ENCODE measurements around the gene NNMT.

The NNMT gene

DNA sequence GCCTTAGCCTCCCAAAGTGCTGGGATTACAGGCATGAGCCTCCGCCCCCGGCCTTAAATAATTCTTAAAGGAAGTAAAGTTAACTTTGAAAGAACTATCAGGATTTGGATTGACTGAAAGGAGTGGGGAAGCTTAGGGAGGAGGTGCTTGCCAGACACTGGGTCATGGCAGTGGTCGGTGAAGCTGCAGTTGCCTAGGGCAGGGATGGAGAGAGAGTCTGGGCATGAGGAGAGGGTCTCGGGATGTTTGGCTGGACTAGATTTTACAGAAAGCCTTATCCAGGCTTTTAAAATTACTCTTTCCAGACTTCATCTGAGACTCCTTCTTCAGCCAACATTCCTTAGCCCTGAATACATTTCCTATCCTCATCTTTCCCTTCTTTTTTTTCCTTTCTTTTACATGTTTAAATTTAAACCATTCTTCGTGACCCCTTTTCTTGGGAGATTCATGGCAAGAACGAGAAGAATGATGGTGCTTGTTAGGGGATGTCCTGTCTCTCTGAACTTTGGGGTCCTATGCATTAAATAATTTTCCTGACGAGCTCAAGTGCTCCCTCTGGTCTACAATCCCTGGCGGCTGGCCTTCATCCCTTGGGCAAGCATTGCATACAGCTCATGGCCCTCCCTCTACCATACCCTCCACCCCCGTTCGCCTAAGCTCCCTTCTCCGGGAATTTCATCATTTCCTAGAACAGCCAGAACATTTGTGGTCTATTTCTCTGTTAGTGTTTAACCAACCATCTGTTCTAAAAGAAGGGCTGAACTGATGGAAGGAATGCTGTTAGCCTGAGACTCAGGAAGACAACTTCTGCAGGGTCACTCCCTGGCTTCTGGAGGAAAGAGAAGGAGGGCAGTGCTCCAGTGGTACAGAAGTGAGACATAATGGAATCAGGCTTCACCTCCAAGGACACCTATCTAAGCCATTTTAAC, at the start of gene NNMT:
NNMT (plus strand) TSS at position 724 of the 929 bp plus-strand sequence; CDS start at position 882, 158 bp downstream.
- H3K9me3 ChIP-seq (ENCODE audit: control insufficient read depth in 1 of 2, low read length in 2 of 2), result no peaks in the 10 kb centered on the region
- peaks cover 0 to 26% of the 10 kb centered on the region in 2 donors for H3K36me3 ChIP-seq (ENCODE audit: control insufficient read depth in 1 of 2, insufficient read depth in 2 of 2, low read length in 2 of 2)
- peaks cover 0 to 5% of the 10 kb centered on the region in 2 donors for H3K4me1 ChIP-seq (ENCODE audit: control insufficient read depth in 1 of 2, insufficient read depth in 2 of 2, low read length in 2 of 2)
- peak within 1 kb of the TSS; percentile 87 for H3K27ac ChIP-seq (ENCODE audit: low read length)
- no peaks in the 10 kb centered on the region for H3K27me3 ChIP-seq (ENCODE audit: low read depth, low read length)
- H3K4me3 ChIP-seq (ENCODE audit: low read depth in 1 of 2, low read length in 2 of 2), result peak within 1 kb of the TSS; percentile 46 to 55

DNA sequence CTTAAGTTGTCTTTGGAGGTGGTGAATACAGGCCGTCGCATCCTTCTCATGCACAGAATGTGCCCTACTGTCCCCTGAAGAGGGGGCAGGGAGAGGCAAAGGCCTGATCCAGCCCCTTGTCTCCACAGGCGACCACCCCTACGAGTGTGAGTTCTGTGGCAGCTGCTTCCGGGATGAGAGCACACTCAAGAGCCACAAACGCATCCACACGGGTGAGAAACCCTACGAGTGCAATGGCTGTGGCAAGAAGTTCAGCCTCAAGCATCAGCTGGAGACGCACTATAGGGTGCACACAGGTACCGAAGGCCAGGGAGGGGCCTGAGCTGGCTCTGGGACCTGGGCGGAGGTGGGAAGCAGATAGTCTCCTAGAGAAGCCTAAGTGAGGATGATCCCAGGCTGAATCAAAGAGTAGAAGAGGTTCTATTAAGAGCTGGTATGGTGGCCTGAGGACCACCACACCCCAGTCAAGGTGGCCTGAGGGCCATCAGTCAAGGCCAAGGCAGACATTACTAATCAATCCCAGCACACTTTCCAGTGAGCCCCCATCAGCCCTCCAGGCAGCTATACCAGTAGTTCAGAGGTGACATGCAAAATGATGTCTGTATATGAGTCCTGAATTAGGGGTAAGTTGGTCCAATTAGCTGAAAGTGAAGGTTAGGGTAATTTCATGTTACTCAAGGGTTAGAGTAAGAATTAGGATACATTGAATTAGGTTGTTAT, 49.0 kb upstream of the NNMT start:
- Histone ChIP-seq H3K36me3 (ENCODE audit: control insufficient read depth in 1 of 2, insufficient read depth in 2 of 2, low read length in 2 of 2) (peaks cover 9 to 55% of the 10 kb centered on the region in 2 donors), H3K27ac (ENCODE audit: low read length) (no peak overlapping the region), H3K4me3 (ENCODE audit: low read depth in 1 of 2, low read length in 2 of 2) (no peak overlapping the region), H3K27me3 (ENCODE audit: low read depth, low read length) (no peaks in the 10 kb centered on the region), H3K9me3 (ENCODE audit: control insufficient read depth in 1 of 2, low read length in 2 of 2) (no peaks in the 10 kb centered on the region), H3K4me1 (ENCODE audit: control insufficient read depth in 1 of 2, insufficient read depth in 2 of 2, low read length in 2 of 2) (peaks cover 0 to 15% of the 10 kb centered on the region in 2 donors)

- no peak overlapping the region for H3K27ac ChIP-seq (ENCODE audit: low read length)
- peaks cover 9 to 57% of the 10 kb centered on the region in 2 donors for H3K36me3 ChIP-seq (ENCODE audit: control insufficient read depth in 1 of 2, insufficient read depth in 2 of 2, low read length in 2 of 2)
- H3K9me3 ChIP-seq (ENCODE audit: control insufficient read depth in 1 of 2, low read length in 2 of 2), result no peaks in the 10 kb centered on the region
- no peaks in the 10 kb centered on the region for H3K27me3 ChIP-seq (ENCODE audit: low read depth, low read length)
- no peaks in the 10 kb centered on the region for H3K4me1 ChIP-seq (ENCODE audit: control insufficient read depth in 1 of 2, insufficient read depth in 2 of 2, low read length in 2 of 2)
- H3K4me3 ChIP-seq (ENCODE audit: low read depth in 1 of 2, low read length in 2 of 2), result no peak overlapping the region
These were observed 46.0 kb upstream of the NNMT start for GRCh38 chr11:114250180-114250579.

DNA sequence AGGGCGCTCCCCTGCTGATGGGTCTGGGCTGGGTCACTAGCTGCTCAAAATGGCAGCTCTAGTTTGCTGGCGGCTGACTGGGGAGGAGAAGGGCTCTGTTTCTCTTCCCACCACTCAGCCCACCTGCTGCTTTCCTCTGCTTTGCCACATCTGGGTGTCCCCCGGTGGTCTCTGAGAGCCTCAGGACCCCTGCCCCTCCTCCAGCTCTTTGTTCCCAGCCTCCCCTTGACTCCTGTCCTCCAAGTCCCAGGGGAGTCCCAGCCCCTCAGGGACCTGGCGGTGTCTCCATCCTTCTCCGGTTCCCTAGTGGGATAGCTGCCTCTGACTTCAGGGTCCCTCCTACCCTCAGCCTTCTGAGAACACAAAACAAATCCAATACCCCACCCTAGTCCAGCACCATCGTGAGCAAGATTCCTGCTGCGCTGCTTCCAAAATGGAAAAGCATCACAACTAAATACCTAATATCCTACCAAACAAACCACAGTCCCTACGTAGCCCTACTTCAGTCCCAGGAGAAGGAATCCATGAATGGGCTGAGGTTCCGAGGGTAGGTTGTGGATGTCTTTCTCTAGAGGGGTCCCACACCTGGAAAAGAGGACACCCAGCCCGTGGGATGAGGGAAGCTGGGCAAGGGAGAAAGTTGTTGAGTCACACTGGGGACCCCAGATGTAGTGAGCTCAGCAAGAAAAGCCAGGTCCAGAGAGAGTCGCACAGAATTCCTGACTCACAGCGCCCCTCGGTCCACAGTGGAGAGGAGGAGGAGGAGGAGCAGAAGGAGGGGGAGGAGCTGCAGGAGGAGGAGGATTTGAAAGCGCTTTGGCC, 45.0 kb upstream of the NNMT start:
- peaks cover 9 to 49% of the 10 kb centered on the region in 2 donors for H3K36me3 ChIP-seq (ENCODE audit: control insufficient read depth in 1 of 2, insufficient read depth in 2 of 2, low read length in 2 of 2)
- H3K4me3 ChIP-seq (ENCODE audit: low read depth in 1 of 2, low read length in 2 of 2), result no peak overlapping the region
- H3K27ac ChIP-seq (ENCODE audit: low read length), result no peak overlapping the region
- no peaks in the 10 kb centered on the region for H3K27me3 ChIP-seq (ENCODE audit: low read depth, low read length)
- H3K9me3 ChIP-seq (ENCODE audit: control insufficient read depth in 1 of 2, low read length in 2 of 2), result no peaks in the 10 kb centered on the region
- no peaks in the 10 kb centered on the region for H3K4me1 ChIP-seq (ENCODE audit: control insufficient read depth in 1 of 2, insufficient read depth in 2 of 2, low read length in 2 of 2)

DNA sequence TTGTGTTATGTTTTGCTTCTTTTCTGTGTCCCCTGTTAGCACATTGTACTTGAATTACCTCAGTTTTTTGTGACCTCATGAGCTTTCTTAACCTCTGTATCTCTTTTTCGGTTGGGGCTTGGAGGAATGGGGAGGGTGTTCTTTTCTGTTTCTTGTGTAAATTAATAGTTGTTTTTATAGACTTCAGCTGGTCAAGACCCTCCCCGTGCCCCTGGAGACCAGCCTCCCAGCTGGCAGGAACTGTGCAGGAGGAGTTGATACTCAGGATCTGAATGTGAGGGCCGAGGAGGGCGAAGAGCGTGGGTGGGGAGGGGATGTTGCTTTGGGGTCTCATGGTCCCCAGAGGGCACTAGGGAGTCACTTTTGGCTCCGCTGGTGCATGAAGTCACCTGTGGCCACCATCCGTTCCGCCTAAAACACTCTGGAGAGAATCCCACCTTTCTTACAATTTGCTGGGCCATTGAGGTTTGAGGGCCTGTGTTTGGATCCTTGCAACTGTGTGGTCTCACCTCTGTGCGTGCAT, 44.3 kb upstream of the NNMT start:
- Histone ChIP-seq H3K4me3 (ENCODE audit: low read depth in 1 of 2, low read length in 2 of 2) (no peak overlapping the region), H3K27ac (ENCODE audit: low read length) (no peak overlapping the region), H3K36me3 (ENCODE audit: control insufficient read depth in 1 of 2, insufficient read depth in 2 of 2, low read length in 2 of 2) (peaks cover 9 to 48% of the 10 kb centered on the region in 2 donors), H3K4me1 (ENCODE audit: control insufficient read depth in 1 of 2, insufficient read depth in 2 of 2, low read length in 2 of 2) (peaks cover 0 to 2% of the 10 kb centered on the region in 2 donors), H3K27me3 (ENCODE audit: low read depth, low read length) (no peaks in the 10 kb centered on the region), H3K9me3 (ENCODE audit: control insufficient read depth in 1 of 2, low read length in 2 of 2) (no peaks in the 10 kb centered on the region)

GRCh38 chr11:114252767-114253166, 43.4 kb upstream of the NNMT start:
- Histone ChIP-seq H3K9me3 (ENCODE audit: control insufficient read depth in 1 of 2, low read length in 2 of 2) (no peaks in the 10 kb centered on the region), H3K27me3 (ENCODE audit: low read depth, low read length) (no peaks in the 10 kb centered on the region), H3K27ac (ENCODE audit: low read length) (no peak overlapping the region), H3K4me1 (ENCODE audit: control insufficient read depth in 1 of 2, insufficient read depth in 2 of 2, low read length in 2 of 2) (peaks cover 0 to 9% of the 10 kb centered on the region in 2 donors), H3K36me3 (ENCODE audit: control insufficient read depth in 1 of 2, insufficient read depth in 2 of 2, low read length in 2 of 2) (peaks cover 9 to 41% of the 10 kb centered on the region in 2 donors), H3K4me3 (ENCODE audit: low read depth in 1 of 2, low read length in 2 of 2) (no peak overlapping the region)

- no peak overlapping the region for H3K27ac ChIP-seq (ENCODE audit: low read length)
- H3K36me3 ChIP-seq (ENCODE audit: control insufficient read depth in 1 of 2, insufficient read depth in 2 of 2, low read length in 2 of 2), result peaks cover 9 to 36% of the 10 kb centered on the region in 2 donors
- H3K9me3 ChIP-seq (ENCODE audit: control insufficient read depth in 1 of 2, low read length in 2 of 2), result no peaks in the 10 kb centered on the region
- no peak overlapping the region for H3K4me3 ChIP-seq (ENCODE audit: low read depth in 1 of 2, low read length in 2 of 2)
- H3K4me1 ChIP-seq (ENCODE audit: control insufficient read depth in 1 of 2, insufficient read depth in 2 of 2, low read length in 2 of 2), result peaks cover 0 to 19% of the 10 kb centered on the region in 2 donors
- H3K27me3 ChIP-seq (ENCODE audit: low read depth, low read length), result no peaks in the 10 kb centered on the region
These were observed 42.4 kb upstream of the NNMT start for GRCh38 chr11:114253771-114254170.

- Histone ChIP-seq H3K36me3 (ENCODE audit: control insufficient read depth in 1 of 2, insufficient read depth in 2 of 2, low read length in 2 of 2) (peaks cover 9 to 36% of the 10 kb centered on the region in 2 donors), H3K27me3 (ENCODE audit: low read depth, low read length) (no peaks in the 10 kb centered on the region), H3K27ac (ENCODE audit: low read length) (no peak overlapping the region), H3K9me3 (ENCODE audit: control insufficient read depth in 1 of 2, low read length in 2 of 2) (no peaks in the 10 kb centered on the region), H3K4me3 (ENCODE audit: low read depth in 1 of 2, low read length in 2 of 2) (no peak overlapping the region), H3K4me1 (ENCODE audit: control insufficient read depth in 1 of 2, insufficient read depth in 2 of 2, low read length in 2 of 2) (peaks cover 0 to 24% of the 10 kb centered on the region in 2 donors)
These were observed 41.5 kb upstream of the NNMT start for GRCh38 chr11:114254571-114255146.

GRCh38 chr11:114255289-114255688, 40.9 kb upstream of the NNMT start:
- H3K4me3 ChIP-seq (ENCODE audit: low read depth in 1 of 2, low read length in 2 of 2), result no peak overlapping the region
- H3K27ac ChIP-seq (ENCODE audit: low read length), result no peak overlapping the region
- peaks cover 4 to 28% of the 10 kb centered on the region in 2 donors for H3K4me1 ChIP-seq (ENCODE audit: control insufficient read depth in 1 of 2, insufficient read depth in 2 of 2, low read length in 2 of 2)
- H3K27me3 ChIP-seq (ENCODE audit: low read depth, low read length), result no peaks in the 10 kb centered on the region
- H3K9me3 ChIP-seq (ENCODE audit: control insufficient read depth in 1 of 2, low read length in 2 of 2), result no peaks in the 10 kb centered on the region
- H3K36me3 ChIP-seq (ENCODE audit: control insufficient read depth in 1 of 2, insufficient read depth in 2 of 2, low read length in 2 of 2), result peaks cover 4 to 33% of the 10 kb centered on the region in 2 donors

DNA sequence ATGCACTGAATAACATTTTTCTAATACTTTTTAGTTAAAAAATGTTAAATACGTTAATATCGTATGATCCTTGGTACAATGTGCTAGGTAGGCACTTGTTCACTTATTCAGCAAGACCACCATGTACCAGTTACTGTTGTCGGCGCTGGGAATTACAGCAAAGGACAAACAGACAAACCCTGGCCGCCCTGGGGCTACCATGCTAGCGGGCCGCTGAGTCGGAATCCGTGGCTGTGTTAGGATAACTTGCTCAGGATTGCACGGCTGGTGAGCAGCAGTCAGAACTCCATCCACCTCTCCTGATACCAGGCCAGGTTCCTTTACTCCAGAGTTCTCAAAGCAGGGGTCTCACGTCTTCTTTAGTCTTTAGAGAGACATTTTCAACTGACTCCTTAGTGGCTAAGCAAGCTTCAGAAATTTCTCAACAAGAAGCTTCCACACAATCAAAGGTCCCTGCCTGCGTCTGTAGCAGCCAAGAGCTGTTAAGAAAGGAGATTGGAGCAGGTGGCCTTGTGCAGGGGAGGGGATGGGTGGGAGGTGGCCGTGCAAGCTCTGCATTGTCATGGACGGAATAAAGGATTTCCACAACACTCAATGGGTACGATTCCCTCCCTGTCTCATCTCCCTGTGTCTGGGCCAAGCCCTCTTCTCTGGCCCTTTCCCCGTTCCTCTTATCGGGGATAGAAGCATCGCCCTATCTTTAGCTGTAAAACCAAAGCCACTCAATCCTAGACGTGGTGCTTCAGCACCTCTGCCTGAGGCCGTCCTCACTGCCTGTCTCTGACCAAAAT, 39.8 kb upstream of the NNMT start:
- Histone ChIP-seq H3K36me3 (ENCODE audit: control insufficient read depth in 1 of 2, insufficient read depth in 2 of 2, low read length in 2 of 2) (peaks cover 0 to 22% of the 10 kb centered on the region in 2 donors), H3K9me3 (ENCODE audit: control insufficient read depth in 1 of 2, low read length in 2 of 2) (no peaks in the 10 kb centered on the region), H3K27me3 (ENCODE audit: low read depth, low read length) (no peaks in the 10 kb centered on the region), H3K4me1 (ENCODE audit: control insufficient read depth in 1 of 2, insufficient read depth in 2 of 2, low read length in 2 of 2) (peaks cover 8 to 28% of the 10 kb centered on the region in 2 donors), H3K27ac (ENCODE audit: low read length) (peak overlapping the region; percentile 31), H3K4me3 (ENCODE audit: low read depth in 1 of 2, low read length in 2 of 2) (no peak overlapping the region)

All from muscle layer of duodenum (tissue), 2 donors.